A549 (cell line): ENCODE results near the gene FAM227A. TPM values are rescaled to one million over a fixed set of nuclear protein-coding genes. Genes with fewer than 3 reads are reported as not detected.

Experiments
- ATAC-seq, 2 experiments: fragments of 200-7000 bp in 1 of 2; fragments of >200 bp in 1 of 2; cut with Nextera tagmentation in 1 of 2; cut with Tn5 transposase in 1 of 2; 3 replicates each; pipeline versions ENCODE4 v1.8.0 to v1.9.1; 2018 to 2020; ENCODE audit warnings: mild to moderate bottlenecking in 1 of 2, moderate library complexity in 1 of 2
- CTCF ChIA-PET: fragments of 300-600 bp; sonication (Branson Sonifier 250); formaldehyde crosslinking; extraction: SDS; loops from one replicate; lab custom pipeline; 2021; ENCODE audit warnings: antibody characterized with exemption, inconsistent platforms; lab: Yijun Ruan, JAX
- POLR2A ChIA-PET: fragments of 350-600 bp; formaldehyde crosslinking; extraction: SDS; loops from one replicate; lab custom pipeline; 2021; ENCODE audit warnings: antibody characterized with exemption, inconsistent platforms; lab: Yijun Ruan, JAX
- DNase-seq, 2 experiments: peaks; one replicate each; pipeline versions ENCODE4 v3.0.0 to v3.0.0-alpha.2; 2011 to 2016; ENCODE audit warnings: low read depth in 1 of 2, low spot score in 1 of 2
- FAIRE-seq: peaks from 2 replicates; lab custom pipeline; 2011; peaks lifted over from hg19 to GRCh38; lab: Jason Lieb, UNC
- H3K27ac ChIP-seq, 2 experiments: fragments of >200 bp; sonication (Bioruptor Twin); formaldehyde crosslinking; 3 replicates each; pipeline ENCODE4 v1.5.1; 2016 to 2017
- H3K4me1 ChIP-seq: fragments of >200 bp; sonication (Bioruptor Twin); formaldehyde crosslinking; 3 replicates; pipeline ENCODE4 v1.6.1; 2016
- H3K4me2 ChIP-seq: fragments of >200 bp; sonication (Bioruptor Twin); formaldehyde crosslinking; 3 replicates; pipeline ENCODE4 v1.6.1; 2016
- H3K4me3 ChIP-seq: fragments of >200 bp; sonication (Bioruptor Twin); formaldehyde crosslinking; 3 replicates; pipeline ENCODE4 v1.5.1; 2016
- H3K9me3 ChIP-seq: fragments of >200 bp; sonication (Bioruptor Twin); formaldehyde crosslinking; 3 replicates; pipeline ENCODE4 v1.6.1; 2016
- BCL3 ChIP-seq: fragments of >200 bp; sonication (Bioruptor Twin); formaldehyde crosslinking; IDR thresholded peaks from 3 replicates; pipeline ENCODE4 v1.6.1; 2016
- BHLHE40 ChIP-seq: IDR thresholded peaks from 2 replicates; pipeline ENCODE4 v1.6.1; 2012; ENCODE audit warnings: low read depth, low read length, inconsistent platforms
- CBX8 ChIP-seq: fragments of 200-600 bp; sonication (generic); IDR thresholded peaks from 2 replicates; pipeline ENCODE4 v1.6.1; 2016
- CHD2 ChIP-seq: fragments of 150-350 bp; IDR thresholded peaks from 2 replicates; pipeline ENCODE4 v1.6.1; 2014; ENCODE audit warnings: low read length; ENCODE audit not compliant: partially characterized antibody
- CTCF ChIP-seq: fragments of >200 bp; sonication (Bioruptor Twin); formaldehyde crosslinking; IDR thresholded peaks from 3 replicates; pipeline ENCODE4 v1.5.1; 2016
- EHMT2 ChIP-seq: fragments of 200-600 bp; sonication (generic); IDR thresholded peaks from 2 replicates; pipeline ENCODE4 v1.6.1; 2016; ENCODE audit warnings: antibody characterized with exemption, low read depth, mild to moderate bottlenecking, moderate library complexity
- ELK1 ChIP-seq: fragments of 150-350 bp; IDR thresholded peaks from 2 replicates; pipeline ENCODE4 v1.6.1; 2014; ENCODE audit warnings: low read depth, mild to moderate bottlenecking, low read length
- FOSL2 ChIP-seq, 2 experiments: fragments of 450-650 bp in 1 of 2; fragments of >200 bp in 1 of 2; sonication (Bioruptor Twin) in 1 of 2; formaldehyde crosslinking; IDR thresholded peaks; 2 replicates each; pipeline versions ENCODE4 v1.5.0 to v1.6.1; 2016 to 2020; ENCODE audit warnings: mild to moderate bottlenecking in 1 of 2, moderate library complexity in 1 of 2
- HEYL ChIP-seq: fragments of 250-450 bp; sonication (Bioruptor Pico); IDR thresholded peaks from 2 replicates; pipeline ENCODE4 v1.8.0; 2021; ENCODE audit warnings: mild to moderate bottlenecking, moderate library complexity
- HMGXB4 ChIP-seq: fragments of 250-450 bp; sonication (Bioruptor Pico); IDR thresholded peaks from 2 replicates; pipeline ENCODE4 v1.5.0; 2021; ENCODE audit warnings: mild to moderate bottlenecking, moderate library complexity, borderline replicate concordance
- HOXA7 ChIP-seq: fragments of 250-450 bp; sonication (Bioruptor Pico); IDR thresholded peaks from 2 replicates; pipeline ENCODE4 v1.5.0; 2020; ENCODE audit warnings: mild to moderate bottlenecking, moderate library complexity
- HOXB5 ChIP-seq: fragments of 250-450 bp; sonication (Bioruptor Pico); IDR thresholded peaks from 2 replicates; pipeline ENCODE4 v1.5.0; 2020; ENCODE audit warnings: mild to moderate bottlenecking, moderate library complexity
- NFE2L2 ChIP-seq: fragments of 150-350 bp; conservative IDR thresholded peaks from 2 replicates; pipeline ENCODE4 v1.6.1; 2014; ENCODE audit warnings: low read length
- POLR2A ChIP-seq: IDR thresholded peaks from 2 replicates; pipeline ENCODE4 v1.6.1; 2012; ENCODE audit warnings: mild to moderate bottlenecking, low read length
- RARB ChIP-seq: fragments of 250-450 bp; sonication (Bioruptor Pico); IDR thresholded peaks from 2 replicates; pipeline ENCODE4 v1.8.0; 2021; ENCODE audit warnings: mild to moderate bottlenecking, moderate library complexity
- SREBF2 ChIP-seq: fragments of 450-650 bp; IDR thresholded peaks from 2 replicates; pipeline ENCODE4 v1.6.1; 2014; ENCODE audit warnings: mild to moderate bottlenecking, moderate library complexity
- TFCP2L1 ChIP-seq: fragments of 250-450 bp; sonication (Bioruptor Pico); IDR thresholded peaks from 2 replicates; pipeline ENCODE4 v1.5.0; 2021; ENCODE audit warnings: mild to moderate bottlenecking
- TP53 ChIP-seq: fragments of 250-450 bp; sonication (Bioruptor Pico); IDR thresholded peaks from 2 replicates; pipeline ENCODE4 v1.5.0; 2021; ENCODE audit warnings: mild to moderate bottlenecking, moderate library complexity
- USF2 ChIP-seq: fragments of 450-650 bp; IDR thresholded peaks from 2 replicates; pipeline ENCODE4 v1.6.1; 2014; ENCODE audit warnings: antibody characterized with exemption
- WGBS: methylation state at CpG from one replicate; pipeline ENCODE4 v1.1.6; 2017; ENCODE audit errors: missing lambda C conversion rate; 5-methylcytosine and 5-hydroxymethylcytosine counted together
- polyA plus RNA-seq, 4 experiments: library from polyadenylated mRNA; depleted of rRNA in 3 of 4; stranded (reverse); fragments of >200 nt; fragmentation: RNase III in 1 of 4; extraction: RNeasy Plus Mini Kit Qiagen cat#74134 plus additional on column Dnase treatment in 1 of 4; gene quantifications; 2 replicates in 3 of 4; 3 replicates in 1 of 4; pipeline ENCODE4 v1.2.3, GENCODE V29; 2011 to 2017

FAM227A gene
- polyA plus RNA-seq, 2 of the 4 experiments (the other 2 are of a cell fraction), result 1.4 to 3.5 TPM

GRCh38 chr22:38565441-38565840, 90.8 kb downstream of the FAM227A start (continued):
- no peak for TF ChIP-seq BCL3
- TF ChIP-seq ELK1, result no peak
- no peak for TF ChIP-seq HMGXB4 (CRISPR knock-in tag)
- no peak for TF ChIP-seq POLR2A
- TF ChIP-seq BHLHE40, result no peak
- TF ChIP-seq CBX8, result no peak

- POLR2A ChIA-PET, result no interaction called here
- H3K4me2 ChIP-seq, result no peak overlapping the region
- DNase-seq, result no peak
- no peak overlapping the region for H3K4me3 ChIP-seq
- no peaks in the 10 kb centered on the region for H3K4me1 ChIP-seq
- ATAC-seq, result no peak
- no peaks in the 10 kb centered on the region for H3K9me3 ChIP-seq
- FAIRE-seq, result no peak
- no peak overlapping the region for H3K27ac ChIP-seq
- TF ChIP-seq SREBF2 (no peak), NFE2L2 (no peak), RARB (CRISPR knock-in tag) (no peak)
- TF ChIP-seq, all 56 proteins: peak for 0
- CTCF ChIA-PET, result interaction anchor here (0.9 kb wide), 1 partner anchor 512 kb away, joined by 4 read pairs; no protein-coding TSS in a partner anchor
- 62% methylated on average over 2 of the region's 2 CpGs for WGBS
Measured at GRCh38 chr22:38564669-38565068, 91.5 kb downstream of the FAM227A start.

- TF ChIP-seq HEYL (CRISPR knock-in tag) (no peak), FOSL2 (IDR thresholded peaks at IDR 0.05) (no peak), FOSL2 (CRISPR knock-in tag; IDR thresholded peaks at IDR 0.05) (no peak), HOXB5 (CRISPR knock-in tag) (no peak), USF2 (no peak), TP53 (CRISPR knock-in tag) (no peak), HOXA7 (CRISPR knock-in tag) (no peak), POLR2A (no peak), CHD2 (no peak), CTCF (no peak), EHMT2 (no peak), TFCP2L1 (CRISPR knock-in tag) (no peak)
- DNase-seq (no peak), ATAC-seq (no peak), FAIRE-seq (no peak)
- ChIA-PET CTCF (no interaction called here), POLR2A (interaction anchor here (0.6 kb wide), 1 partner anchor 51 kb away, joined by 3 read pairs; no protein-coding TSS in a partner anchor)
- no peak overlapping the region for H3K27ac ChIP-seq
- H3K9me3 ChIP-seq, result no peaks in the 10 kb centered on the region
- H3K4me1 ChIP-seq, result no peaks in the 10 kb centered on the region
- WGBS, result 71% methylated on average over 3 of the region's 3 CpGs
- no peak overlapping the region for H3K4me2 ChIP-seq
- no peak overlapping the region for H3K4me3 ChIP-seq
Measured at GRCh38 chr22:38554281-38554680, 101.9 kb downstream of the FAM227A start.
